Neural cell (in vitro differentiated cells): Measurements from ENCODE around the gene GMPR. TPM values are rescaled to one million over a fixed set of nuclear protein-coding genes. Genes with fewer than 3 reads are reported as not detected.

ENCODE experiments used
- H2AFZ ChIP-seq: fragments of 200-600, 300-800 bp; sonication (generic), shearing (Covaris generic); 2 replicates; pipeline ENCODE4 v1.6.0; 2014; ENCODE audit warnings: low read depth, mild to moderate bottlenecking, antibody characterized with exemption, low read length, moderate library complexity
- H3F3A ChIP-seq: fragments of 200-600 bp; shearing (Covaris generic); 2 replicates; pipeline ENCODE4 v1.6.1; 2016; ENCODE audit warnings: mild to moderate bottlenecking, moderate library complexity, mixed read lengths, antibody characterized with exemption, low read length; ENCODE audit not compliant: insufficient read depth, poor library complexity, severe bottlenecking
- H3K27ac ChIP-seq: fragments of 200-600, 300-800 bp; sonication (generic), shearing (Covaris generic); 2 replicates; pipeline ENCODE4 v1.5.1; 2014; ENCODE audit warnings: mild to moderate bottlenecking, low read length, moderate library complexity
- H3K27me3 ChIP-seq: fragments of 300-800, 200-600 bp; sonication (generic), shearing (Covaris generic); 2 replicates; pipeline ENCODE4 v1.6.0; 2014; ENCODE audit warnings: mild to moderate bottlenecking, low read depth, low read length, moderate library complexity; ENCODE audit not compliant: insufficient read depth
- H3K36me3 ChIP-seq: fragments of 300-800, 200-600 bp; sonication (generic), shearing (Covaris generic); 2 replicates; pipeline ENCODE4 v1.5.1; 2014; ENCODE audit warnings: mild to moderate bottlenecking, antibody characterized with exemption, low read length, moderate library complexity; ENCODE audit not compliant: insufficient read depth
- H3K4me2 ChIP-seq: fragments of 300-800, 200-600 bp; sonication (generic), shearing (Covaris generic); 2 replicates; pipeline ENCODE4 v1.6.0; 2014; ENCODE audit warnings: mild to moderate bottlenecking, low read length
- H3K4me3 ChIP-seq: fragments of 300-800, 200-600 bp; sonication (generic), shearing (Covaris generic); 2 replicates; pipeline ENCODE4 v1.5.1; 2014; ENCODE audit warnings: mild to moderate bottlenecking, low read length, moderate library complexity
- H3K79me2 ChIP-seq: fragments of 200-600 bp; shearing (Covaris generic); replicated peaks from 2 replicates; pipeline ENCODE4 v1.6.0; 2014; ENCODE audit warnings: mild to moderate bottlenecking, low read length, moderate library complexity; ENCODE audit not compliant: insufficient read depth
- H3K9ac ChIP-seq: fragments of 300-800, 200-600 bp; sonication (generic), shearing (Covaris generic); 2 replicates; pipeline ENCODE4 v1.6.1; 2016; ENCODE audit warnings: mild to moderate bottlenecking, low read length, mixed read lengths
- H3K9me2 ChIP-seq: fragments of 200-600 bp; shearing (Covaris generic); 2 replicates; pipeline ENCODE4 v1.6.1; 2016; ENCODE audit warnings: mild to moderate bottlenecking, low read length, mixed read lengths; ENCODE audit not compliant: insufficient read depth
- H3K9me3 ChIP-seq: fragments of 200-600, 300-800 bp; sonication (generic), shearing (Covaris generic); 2 replicates; pipeline ENCODE4 v1.6.1; 2016; ENCODE audit warnings: mild to moderate bottlenecking, mixed run types, low read length, moderate library complexity, mixed read lengths
- H4K20me1 ChIP-seq: fragments of 200-600 bp; shearing (Covaris generic); 2 replicates; pipeline ENCODE4 v1.6.1; 2016; ENCODE audit warnings: mild to moderate bottlenecking, mixed run types; ENCODE audit not compliant: insufficient read depth
- CTCF ChIP-seq: fragments of 450-650 bp; IDR thresholded peaks from 2 replicates; pipeline ENCODE4 v1.5.1; 2014; ENCODE audit warnings: antibody characterized with exemption, mild to moderate bottlenecking, moderate library complexity; ENCODE audit not compliant: poor library complexity, severe bottlenecking
- EP300 ChIP-seq: fragments of 450-650 bp; conservative IDR thresholded peaks from 2 replicates; pipeline ENCODE4 v1.6.1; 2014; ENCODE audit warnings: antibody characterized with exemption, mild to moderate bottlenecking, moderate library complexity; ENCODE audit not compliant: poor library complexity, severe bottlenecking
- EZH2 ChIP-seq: fragments of 200-600, 300-800 bp; shearing (Covaris generic), sonication (generic); IDR thresholded peaks from 2 replicates; pipeline ENCODE4 v1.6.1; 2014; ENCODE audit warnings: antibody characterized with exemption, low read length, borderline replicate concordance, mild to moderate bottlenecking; ENCODE audit not compliant: insufficient read depth, poor library complexity, severe bottlenecking
- MXI1 ChIP-seq: fragments of 450-650 bp; conservative IDR thresholded peaks from 2 replicates; pipeline ENCODE4 v1.6.1; 2014; ENCODE audit warnings: antibody characterized with exemption, mild to moderate bottlenecking; ENCODE audit not compliant: poor library complexity, severe bottlenecking
- POLR2AphosphoS5 ChIP-seq: IDR thresholded peaks from 2 replicates; pipeline ENCODE4 v1.6.1; 2012
- RAD21 ChIP-seq: fragments of 450-650 bp; conservative IDR thresholded peaks from 2 replicates; pipeline ENCODE4 v1.6.1; 2014; ENCODE audit warnings: antibody characterized with exemption, mild to moderate bottlenecking, moderate library complexity
- REST ChIP-seq: IDR thresholded peaks from 2 replicates; pipeline ENCODE4 v1.6.1; 2012; ENCODE audit warnings: borderline replicate concordance
- SMC3 ChIP-seq: fragments of 450-650 bp; conservative IDR thresholded peaks from 2 replicates; pipeline ENCODE4 v1.6.1; 2014; ENCODE audit warnings: antibody characterized with exemption, mild to moderate bottlenecking, moderate library complexity; ENCODE audit not compliant: poor library complexity
- TAF1 ChIP-seq: IDR thresholded peaks from 2 replicates; pipeline ENCODE4 v1.6.1; 2012; ENCODE audit warnings: low read depth
- polyA plus RNA-seq: library from polyadenylated mRNA; depleted of rRNA; stranded (reverse); fragments of >200 nt; gene quantifications from 2 replicates; pipeline ENCODE4 v1.2.3, GENCODE V29; 2014

Gene GMPR
- polyA plus RNA-seq, 1 donor from 2014 or later: not detected

- Histone ChIP-seq H3K9me3 (no peaks in the 10 kb centered on the region), H3K27ac (no peak overlapping the region), H3K27me3 (no peaks in the 10 kb centered on the region), H2AFZ (no peak overlapping the region), H3K79me2 (no peaks in the 10 kb centered on the region), H3K9ac (no peak overlapping the region), H4K20me1 (no peaks in the 10 kb centered on the region), H3F3A (no peaks in the 10 kb centered on the region), H3K9me2 (no peaks in the 10 kb centered on the region), H3K36me3 (no peaks in the 10 kb centered on the region), H3K4me3 (no peak overlapping the region), H3K4me2 (no peak overlapping the region)
- TF ChIP-seq EZH2: no peak
- no peak for TF ChIP-seq TAF1
- TF ChIP-seq REST: no peak
- no peak for TF ChIP-seq CTCF
- TF ChIP-seq SMC3: no peak
- TF ChIP-seq EP300: no peak
- TF ChIP-seq RAD21: no peak
- no peak for TF ChIP-seq POLR2AphosphoS5
- TF ChIP-seq MXI1: no peak
Observed at GRCh38 chr6:16311763-16312162, 73.4 kb downstream of the GMPR start.

GRCh38 chr6:16313732-16314131 lies 75.3 kb downstream of the GMPR start:
- no peaks in the 10 kb centered on the region for H3F3A ChIP-seq
- no peak overlapping the region for H3K9ac ChIP-seq
- no peak overlapping the region for H3K4me2 ChIP-seq
- no peak overlapping the region for H3K27ac ChIP-seq
- H3K9me2 ChIP-seq: no peaks in the 10 kb centered on the region
- no peaks in the 10 kb centered on the region for H3K9me3 ChIP-seq
- H3K36me3 ChIP-seq: no peaks in the 10 kb centered on the region
- no peak overlapping the region for H2AFZ ChIP-seq
- H4K20me1 ChIP-seq: no peaks in the 10 kb centered on the region
- TF ChIP-seq EP300 (no peak), CTCF (no peak), RAD21 (no peak), SMC3 (no peak), MXI1 (no peak), REST (no peak)
- H3K79me2 ChIP-seq: no peaks in the 10 kb centered on the region
- no peaks in the 10 kb centered on the region for H3K27me3 ChIP-seq
- no peak overlapping the region for H3K4me3 ChIP-seq
